HL-60/S4 (cell line): ENCODE results near the gene GABRB1.

Experiments
- in situ Hi-C: fragments of 300-500 bp; cut with MboI; formaldehyde crosslinking; loops from 2 replicates; pipeline ENCODE4 v1.14.3; 2022; ENCODE audit warnings: low sequenced_read_pairs

GABRB1 gene

GRCh38 chr4:47109379-47109778 is 78.0 kb downstream of the GABRB1 start:
- in situ Hi-C loops: loop anchor here (25.0 kb wide), 1 partner anchor 172 kb away; no protein-coding TSS in a partner anchor

- in situ Hi-C loops: loop anchor here (25.0 kb wide), 1 partner anchor 173 kb away; no protein-coding TSS in a partner anchor
These were observed 79.3 kb downstream of the GABRB1 start for GRCh38 chr4:47110546-47111132.

GRCh38 chr4:47118192-47118929 is 87.0 kb downstream of the GABRB1 start:
- in situ Hi-C loops: loop anchor here (25.0 kb wide), 1 partner anchor 181 kb away; no protein-coding TSS in a partner anchor

- in situ Hi-C loops: loop anchor here (25.0 kb wide), 1 partner anchor 183 kb away; no protein-coding TSS in a partner anchor
These were observed 89.4 kb downstream of the GABRB1 start for GRCh38 chr4:47120783-47121182.

GRCh38 chr4:47122592-47123291 is 91.4 kb downstream of the GABRB1 start:
- in situ Hi-C loops: loop anchor here (25.0 kb wide), 1 partner anchor 185 kb away; no protein-coding TSS in a partner anchor

GRCh38 chr4:47128991-47129390 is 97.6 kb downstream of the GABRB1 start:
- in situ Hi-C loops: no loop called here

- in situ Hi-C loops: no loop called here
These were observed 103.8 kb downstream of the GABRB1 start for GRCh38 chr4:47135210-47135609.

GRCh38 chr4:47143261-47143660 is 111.9 kb downstream of the GABRB1 start:
- in situ Hi-C loops: no loop called here

GRCh38 chr4:47145630-47146029 is 114.3 kb downstream of the GABRB1 start:
- in situ Hi-C loops: no loop called here

GRCh38 chr4:47154816-47155370 is 123.5 kb downstream of the GABRB1 start:
- in situ Hi-C loops: no loop called here

- in situ Hi-C loops: no loop called here
These were observed 124.6 kb downstream of the GABRB1 start for GRCh38 chr4:47155919-47156318.

GRCh38 chr4:47160095-47160494 is 128.7 kb downstream of the GABRB1 start:
- in situ Hi-C loops: no loop called here

- in situ Hi-C loops: no loop called here
These were observed 136.0 kb downstream of the GABRB1 start for GRCh38 chr4:47167081-47168035.

- in situ Hi-C loops: no loop called here
These were observed 152.7 kb downstream of the GABRB1 start for GRCh38 chr4:47184083-47184482.

- in situ Hi-C loops: no loop called here
These were observed 154.4 kb downstream of the GABRB1 start for GRCh38 chr4:47185761-47186160.

- in situ Hi-C loops: no loop called here
These were observed 156.2 kb downstream of the GABRB1 start for GRCh38 chr4:47187608-47188007.

- in situ Hi-C loops: no loop called here
These were observed 161.8 kb downstream of the GABRB1 start for GRCh38 chr4:47193179-47193578.

- in situ Hi-C loops: no loop called here
These were observed 162.8 kb downstream of the GABRB1 start for GRCh38 chr4:47194036-47194737.

- in situ Hi-C loops: no loop called here
These were observed 164.3 kb downstream of the GABRB1 start for GRCh38 chr4:47195706-47196105.

GRCh38 chr4:47198791-47199190 is 167.4 kb downstream of the GABRB1 start:
- in situ Hi-C loops: no loop called here
